ENCODE measurements around the gene HDDC2.

GRCh38 chr6:125253881-125254280, 47.9 kb downstream of the HDDC2 start:
- TF ChIP-seq CTCF (IDR thresholded peaks at IDR 0.05): no peak
- TF ChIP-seq POLR2A (IDR thresholded peaks at IDR 0.05): no peak

Data from adrenal gland (tissue), 5 donors.